LNCAP (cell line): ENCODE data around the gene GAD2.

Source experiments
- CTCF ChIP-seq: fragments of 450-650 bp; IDR thresholded peaks from 2 replicates; pipeline ENCODE4 v1.5.1; 2017; ENCODE audit warnings: mild to moderate bottlenecking

Gene GAD2

GRCh38 chr10:26215396-26215934 is 1.1 kb upstream of the GAD2 start:
- TF ChIP-seq CTCF, result no peak

GRCh38 chr10:26215935-26216584 is 514 bp upstream of the GAD2 start:
- TF ChIP-seq CTCF, result no peak

GRCh38 chr10:26217396-26218086 is 967 bp downstream of the GAD2 start:
- TF ChIP-seq CTCF, result no peak

- TF ChIP-seq CTCF, result no peak
These were observed 3.1 kb downstream of the GAD2 start for GRCh38 chr10:26219676-26220075.

- TF ChIP-seq CTCF, result no peak
These were observed 4.3 kb downstream of the GAD2 start for GRCh38 chr10:26220901-26221300.

- no peak for TF ChIP-seq CTCF
These were observed 5.0 kb downstream of the GAD2 start for GRCh38 chr10:26221541-26221940.

GRCh38 chr10:26222563-26222962 is 6.0 kb downstream of the GAD2 start:
- TF ChIP-seq CTCF, result no peak
